SK-N-SH (cell line): Measurements from ENCODE around the gene MPP4.

Experiments
- CTCF ChIP-seq: fragments of 200-600 bp; sonication (generic); IDR thresholded peaks from 2 replicates; pipeline ENCODE4 v1.6.1; 2017; ENCODE audit warnings: antibody characterized with exemption, mild to moderate bottlenecking, moderate library complexity
- JUND ChIP-seq: IDR thresholded peaks from 2 replicates; pipeline ENCODE4 v1.4.0; 2012
- MXI1 ChIP-seq: IDR thresholded peaks from 2 replicates; pipeline ENCODE4 v1.6.1; 2012; ENCODE audit warnings: mild to moderate bottlenecking, low read depth, low read length, improper control_type of control experiment
- PBX3 ChIP-seq: IDR thresholded peaks from 2 replicates; pipeline ENCODE4; 2012
- REST ChIP-seq: IDR thresholded peaks from 2 replicates; pipeline ENCODE4 v1.6.1; 2012; ENCODE audit warnings: mild to moderate bottlenecking, low read depth, low read length, moderate library complexity
- USF2 ChIP-seq: fragments of 150-350 bp; IDR thresholded peaks from 2 replicates; pipeline ENCODE4 v1.6.1; 2017; ENCODE audit warnings: antibody characterized with exemption, low read length, low read depth, borderline replicate concordance

- TF ChIP-seq REST (no peak), CTCF (no peak), JUND (no peak), USF2 (no peak), MXI1 (no peak), PBX3 (no peak)
Observed at GRCh38 chr2:201630577-201630976, 67.9 kb downstream of the MPP4 start.
